22Rv1 (cell line): Measurements from ENCODE around the gene EIPR1.

ENCODE experiments used
- H3K27ac ChIP-seq: fragments of 450-650 bp; 2 replicates; pipeline ENCODE4 v1.5.1; 2017
- ZFX ChIP-seq: fragments of 450-650 bp; IDR thresholded peaks from 2 replicates; pipeline ENCODE4 v1.6.1; 2017; ENCODE audit warnings: antibody characterized with exemption, borderline replicate concordance
- TF ChIP-seq, protein P1 (sequence below): fragments of 450-650 bp; IDR thresholded peaks from 2 replicates; pipeline ENCODE4 v1.5.1; 2017; ENCODE audit warnings: mild to moderate bottlenecking

The EIPR1 gene

DNA sequence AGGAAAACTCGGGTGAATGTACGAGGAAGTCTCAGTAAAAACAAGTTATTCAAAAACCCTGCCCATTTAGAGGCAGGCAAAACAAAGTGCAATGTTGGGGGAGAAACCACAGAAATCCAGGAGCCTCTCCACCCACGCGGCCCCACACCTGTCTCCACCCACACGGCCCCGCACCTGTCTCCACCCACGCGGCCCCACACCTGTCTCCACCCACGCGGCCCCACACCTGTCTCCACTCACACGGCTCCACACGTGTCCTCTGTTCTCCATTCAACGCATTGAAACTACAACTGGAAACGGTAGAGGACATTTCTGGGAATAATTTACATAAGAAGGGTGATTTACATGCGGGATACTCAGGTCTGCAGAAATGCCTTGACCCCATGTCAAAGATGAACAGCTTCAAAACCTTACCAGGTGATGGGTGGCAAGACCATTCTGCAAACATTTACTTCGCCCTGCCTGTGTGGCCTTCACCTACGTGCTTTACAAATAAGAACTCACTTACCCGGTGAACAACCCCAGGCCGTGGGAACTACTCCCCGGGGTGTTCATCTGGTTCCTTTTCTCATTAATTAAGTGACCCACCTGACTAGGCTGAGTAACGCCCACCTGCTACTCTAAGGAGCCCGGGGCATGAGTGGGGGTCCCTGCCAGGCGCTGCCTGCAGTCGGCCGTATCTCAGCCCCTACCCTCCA lies 100.4 kb downstream of the EIPR1 start:
- no peak for TF ChIP-seq ZFX
- TF ChIP-seq, protein P1, sequence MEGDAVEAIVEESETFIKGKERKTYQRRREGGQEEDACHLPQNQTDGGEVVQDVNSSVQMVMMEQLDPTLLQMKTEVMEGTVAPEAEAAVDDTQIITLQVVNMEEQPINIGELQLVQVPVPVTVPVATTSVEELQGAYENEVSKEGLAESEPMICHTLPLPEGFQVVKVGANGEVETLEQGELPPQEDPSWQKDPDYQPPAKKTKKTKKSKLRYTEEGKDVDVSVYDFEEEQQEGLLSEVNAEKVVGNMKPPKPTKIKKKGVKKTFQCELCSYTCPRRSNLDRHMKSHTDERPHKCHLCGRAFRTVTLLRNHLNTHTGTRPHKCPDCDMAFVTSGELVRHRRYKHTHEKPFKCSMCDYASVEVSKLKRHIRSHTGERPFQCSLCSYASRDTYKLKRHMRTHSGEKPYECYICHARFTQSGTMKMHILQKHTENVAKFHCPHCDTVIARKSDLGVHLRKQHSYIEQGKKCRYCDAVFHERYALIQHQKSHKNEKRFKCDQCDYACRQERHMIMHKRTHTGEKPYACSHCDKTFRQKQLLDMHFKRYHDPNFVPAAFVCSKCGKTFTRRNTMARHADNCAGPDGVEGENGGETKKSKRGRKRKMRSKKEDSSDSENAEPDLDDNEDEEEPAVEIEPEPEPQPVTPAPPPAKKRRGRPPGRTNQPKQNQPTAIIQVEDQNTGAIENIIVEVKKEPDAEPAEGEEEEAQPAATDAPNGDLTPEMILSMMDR, result no peak
- H3K27ac ChIP-seq, result no peak overlapping the region

DNA sequence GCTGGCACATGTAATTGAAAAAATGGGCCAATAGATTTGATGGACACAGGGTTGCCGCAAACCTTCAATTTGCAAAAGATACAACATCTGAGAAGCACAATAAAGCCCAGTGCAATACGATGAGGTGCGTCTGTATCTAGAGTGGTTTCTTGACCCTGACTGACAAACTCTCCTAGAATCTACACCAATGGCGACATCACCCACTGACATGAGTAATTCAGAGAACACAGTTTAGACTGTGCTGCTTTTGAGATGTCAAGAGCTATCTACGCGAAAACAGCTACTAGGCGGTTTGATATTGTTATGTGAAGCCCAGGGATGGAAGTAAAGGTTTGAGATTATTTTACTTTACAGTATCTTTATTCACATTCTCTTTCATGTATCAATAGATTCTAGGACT lies 104.9 kb downstream of the EIPR1 start:
- no peak overlapping the region for H3K27ac ChIP-seq
- TF ChIP-seq, protein P1, result no peak
- TF ChIP-seq ZFX, result no peak

DNA sequence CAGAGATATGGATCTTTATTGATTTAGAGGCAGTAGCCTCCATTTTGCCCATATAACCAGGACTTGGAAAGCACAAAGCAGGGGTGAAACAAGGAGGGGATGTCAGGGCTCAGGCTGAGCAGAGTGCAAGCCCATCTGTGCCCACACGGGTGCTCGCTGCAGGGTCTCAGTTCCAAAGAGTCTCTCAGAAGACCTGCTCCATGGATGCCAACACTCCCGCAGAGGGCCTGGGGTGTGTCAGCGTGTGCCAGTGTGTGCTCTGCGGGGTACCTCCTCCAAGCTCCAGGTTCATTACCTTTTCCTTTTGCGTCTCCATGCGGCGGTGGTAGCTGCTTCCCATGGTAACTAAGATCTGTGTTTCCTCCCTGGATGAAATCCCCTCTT lies 107.5 kb downstream of the EIPR1 start:
- no peak overlapping the region for H3K27ac ChIP-seq
- TF ChIP-seq, protein P1, result no peak
- TF ChIP-seq ZFX, result no peak

GRCh38 chr2:3269425-3270094 lies 108.1 kb downstream of the EIPR1 start:
- no peak overlapping the region for H3K27ac ChIP-seq
- no peak for TF ChIP-seq ZFX
- TF ChIP-seq, protein P1, result no peak

- H3K27ac ChIP-seq, result no peak overlapping the region
- TF ChIP-seq, protein P1, result no peak
- TF ChIP-seq ZFX, result no peak
Observed at GRCh38 chr2:3268705-3269029, 109.0 kb downstream of the EIPR1 start.

DNA sequence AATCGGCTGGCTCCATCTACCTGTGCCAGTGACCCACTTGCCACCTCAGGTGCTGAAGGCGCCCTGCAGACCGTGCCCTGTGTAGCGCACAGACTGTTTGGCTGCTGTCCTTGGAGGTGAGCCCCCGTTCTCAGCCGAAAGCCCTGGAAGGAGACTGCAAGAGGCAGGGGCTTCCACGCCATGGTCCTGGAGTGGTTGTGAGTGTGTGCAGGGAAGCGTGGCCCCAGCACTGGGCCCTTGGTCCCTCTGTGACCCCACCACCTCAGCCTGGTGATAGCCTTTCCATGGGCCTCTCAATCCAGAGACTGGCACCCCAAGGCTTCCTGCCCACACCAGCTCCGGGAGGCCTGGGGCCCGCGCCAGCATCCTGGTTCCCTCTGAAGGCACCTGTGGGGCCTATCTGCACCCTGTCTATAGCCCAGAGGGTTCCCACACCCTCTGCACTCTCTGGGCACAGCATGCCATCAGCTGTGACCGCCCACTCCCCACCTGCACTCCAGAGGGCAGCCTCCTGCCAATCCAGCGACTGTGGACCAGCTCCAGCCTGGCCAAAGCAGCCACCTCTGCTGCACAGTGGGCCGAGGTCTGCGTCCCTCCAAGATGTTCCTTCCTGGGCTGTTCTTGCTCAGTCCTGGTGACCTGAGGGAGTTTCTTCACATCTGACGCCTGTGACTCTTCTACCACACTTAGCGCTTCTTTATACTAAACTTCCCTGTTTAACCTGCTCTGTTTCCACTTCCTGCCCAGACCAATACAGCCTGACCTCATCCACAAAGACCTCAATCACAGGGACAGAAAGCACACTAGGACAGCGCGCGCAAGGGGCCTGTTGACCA lies 109.5 kb downstream of the EIPR1 start:
- TF ChIP-seq ZFX, result no peak
- TF ChIP-seq, protein P1, result no peak
- H3K27ac ChIP-seq, result no peak overlapping the region
